SU-DHL-6 (cell line): ENCODE results near the gene OR2F2.

ENCODE experiments used
- H2AFZ ChIP-seq: fragments of 200-600 bp; sonication (generic); 2 replicates; pipeline ENCODE4 v1.6.1; 2014; ENCODE audit warnings: low read depth, mild to moderate bottlenecking, moderate library complexity, mixed read lengths, antibody characterized with exemption, low read length; ENCODE audit not compliant: severe bottlenecking
- H3F3A ChIP-seq: fragments of 200-600 bp; shearing (Covaris generic); 2 replicates; pipeline ENCODE4 v1.6.0; 2016; ENCODE audit warnings: antibody characterized with exemption, mild to moderate bottlenecking; ENCODE audit not compliant: insufficient read depth
- H3K27ac ChIP-seq: fragments of 200-600 bp; sonication (generic); 2 replicates; pipeline ENCODE4 v1.5.1; 2016; ENCODE audit warnings: low read depth, mild to moderate bottlenecking, low read length, moderate library complexity, mixed read lengths
- H3K27me3 ChIP-seq: fragments of 200-600 bp; sonication (generic), shearing (Covaris generic); 2 replicates; pipeline ENCODE4 v1.6.0; 2014; ENCODE audit warnings: mild to moderate bottlenecking, low read length
- H3K36me3 ChIP-seq: fragments of 200-600 bp; sonication (generic); 2 replicates; pipeline ENCODE4 v1.6.1; 2014; ENCODE audit warnings: mild to moderate bottlenecking, low read length, mixed read lengths
- H3K4me2 ChIP-seq: fragments of 300-600, 200-600 bp; shearing (Covaris generic), sonication (generic); 2 replicates; pipeline ENCODE4 v1.6.0; 2014; ENCODE audit warnings: low read length, low read depth, mild to moderate bottlenecking; ENCODE audit not compliant: poor library complexity, severe bottlenecking
- H3K4me3 ChIP-seq: fragments of 200-600 bp; sonication (generic); 2 replicates; pipeline ENCODE4 v1.5.1; 2014; ENCODE audit warnings: antibody characterized with exemption, low read length, mild to moderate bottlenecking, mixed read lengths; ENCODE audit not compliant: insufficient read depth, poor library complexity, severe bottlenecking
- H3K79me2 ChIP-seq: fragments of 200-600 bp; sonication (generic); 2 replicates; pipeline ENCODE4 v1.6.1; 2014; ENCODE audit warnings: mild to moderate bottlenecking, low read length, moderate library complexity; ENCODE audit not compliant: insufficient read depth
- H3K9ac ChIP-seq: fragments of 200-600 bp; sonication (generic); 2 replicates; pipeline ENCODE4 v1.7.0; 2014; ENCODE audit warnings: mild to moderate bottlenecking, low read length
- H3K9me2 ChIP-seq: fragments of 200-600 bp; sonication (generic); replicated peaks from 2 replicates; pipeline ENCODE4 v1.6.1; 2014; ENCODE audit warnings: low read length; ENCODE audit not compliant: insufficient read depth
- H3K9me3 ChIP-seq: fragments of 200-600 bp; sonication (generic); 2 replicates; pipeline ENCODE4 v1.6.1; 2014; ENCODE audit warnings: low read length, mixed read lengths; ENCODE audit not compliant: insufficient read depth
- H4K20me1 ChIP-seq: fragments of 200-600 bp; sonication (generic); 2 replicates; pipeline ENCODE4 v1.6.1; 2014; ENCODE audit warnings: low read depth, mild to moderate bottlenecking, antibody characterized with exemption, low read length, moderate library complexity, mixed read lengths
- CTCF ChIP-seq: fragments of 200-600 bp; sonication (generic); IDR thresholded peaks from one replicate; pipeline ENCODE4 v1.5.1; 2017; ENCODE audit warnings: antibody characterized with exemption, mild to moderate bottlenecking, low read length, moderate library complexity; ENCODE audit not compliant: insufficient read depth, poor library complexity, severe bottlenecking
- EZH2phosphoT487 ChIP-seq: fragments of 200-600 bp; sonication (generic), shearing (Covaris generic); conservative IDR thresholded peaks from 2 replicates; pipeline ENCODE4 v1.6.1; 2018; ENCODE audit warnings: mild to moderate bottlenecking, antibody characterized with exemption, low read length, moderate library complexity, mixed read lengths

Gene OR2F2

GRCh38 chr7:143908120-143908519 lies 26.9 kb upstream of the OR2F2 start:
- Histone ChIP-seq H3K4me2 (no peak overlapping the region), H3K9me2 (no peaks in the 10 kb centered on the region), H3K9ac (no peak overlapping the region), H2AFZ (no peak overlapping the region), H3F3A (no peaks in the 10 kb centered on the region), H4K20me1 (no peaks in the 10 kb centered on the region), H3K4me3 (no peak overlapping the region), H3K27ac (no peak overlapping the region), H3K9me3 (no peaks in the 10 kb centered on the region), H3K79me2 (no peaks in the 10 kb centered on the region), H3K36me3 (no peaks in the 10 kb centered on the region), H3K27me3 (no peaks in the 10 kb centered on the region)
- no peak for TF ChIP-seq EZH2phosphoT487
- TF ChIP-seq CTCF, result no peak

- Histone ChIP-seq H3K4me3 (no peak overlapping the region), H4K20me1 (no peaks in the 10 kb centered on the region), H3K4me2 (no peak overlapping the region), H3K27me3 (no peaks in the 10 kb centered on the region), H2AFZ (no peak overlapping the region), H3K9me2 (no peaks in the 10 kb centered on the region), H3K9me3 (no peaks in the 10 kb centered on the region), H3K27ac (no peak overlapping the region), H3F3A (no peaks in the 10 kb centered on the region), H3K36me3 (no peaks in the 10 kb centered on the region), H3K9ac (no peak overlapping the region), H3K79me2 (no peaks in the 10 kb centered on the region)
- no peak for TF ChIP-seq CTCF
- no peak for TF ChIP-seq EZH2phosphoT487
Observed at GRCh38 chr7:143909863-143910262, 25.2 kb upstream of the OR2F2 start.

GRCh38 chr7:143910473-143911248 lies 24.4 kb upstream of the OR2F2 start:
- H3K36me3 ChIP-seq, result no peaks in the 10 kb centered on the region
- no peak for TF ChIP-seq EZH2phosphoT487
- TF ChIP-seq CTCF, result no peak
- H4K20me1 ChIP-seq, result no peaks in the 10 kb centered on the region
- H3K4me2 ChIP-seq, result no peak overlapping the region
- H3K9me3 ChIP-seq, result no peaks in the 10 kb centered on the region
- H3K27ac ChIP-seq, result no peak overlapping the region
- no peaks in the 10 kb centered on the region for H3K27me3 ChIP-seq
- H3K9me2 ChIP-seq, result no peaks in the 10 kb centered on the region
- no peak overlapping the region for H3K9ac ChIP-seq
- no peaks in the 10 kb centered on the region for H3K79me2 ChIP-seq
- H3F3A ChIP-seq, result no peaks in the 10 kb centered on the region
- H3K4me3 ChIP-seq, result no peak overlapping the region
- H2AFZ ChIP-seq, result no peak overlapping the region
